ENCODE results near the gene AP2B1.

DNA sequence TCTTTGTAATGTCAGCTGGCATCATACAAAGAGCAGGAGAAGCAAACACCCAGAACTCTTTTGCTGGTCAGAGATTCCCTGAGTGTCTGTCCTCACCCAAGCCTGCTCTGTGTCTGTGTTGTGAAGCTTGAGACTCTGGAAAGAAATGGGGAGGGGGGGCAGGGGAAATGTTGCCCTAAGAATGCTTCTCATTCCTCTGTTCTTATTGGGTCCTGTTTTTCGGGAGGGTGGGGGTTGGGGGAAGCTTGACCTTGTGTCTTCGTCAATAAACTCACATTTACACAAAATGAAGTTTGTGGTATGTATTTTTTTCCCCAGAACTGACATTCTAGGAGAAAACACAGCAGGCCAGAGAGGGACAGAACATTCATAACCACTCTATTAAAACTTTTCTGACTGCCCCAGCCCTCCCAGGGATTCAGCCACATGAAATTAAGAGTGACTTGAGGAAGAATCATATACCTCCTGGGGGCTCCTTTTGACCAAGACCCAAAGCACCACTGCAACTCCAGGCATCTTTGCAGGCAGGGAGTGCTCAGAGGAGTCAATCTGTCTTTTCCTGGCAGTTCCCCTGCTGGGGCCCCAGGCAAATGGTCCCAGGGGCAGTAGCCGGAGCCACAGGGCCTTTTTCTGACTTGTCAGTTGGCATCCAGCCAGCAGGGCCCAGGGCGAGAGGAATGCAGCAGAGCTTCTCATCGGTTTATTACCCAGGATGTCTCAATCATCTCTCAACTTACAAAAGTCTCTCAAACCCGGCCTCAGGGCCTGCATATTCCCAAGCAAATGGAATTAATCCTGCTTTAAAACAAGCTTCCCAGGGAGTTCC lies 139.2 kb downstream of the AP2B1 start:
- TF ChIP-seq, protein P1, sequence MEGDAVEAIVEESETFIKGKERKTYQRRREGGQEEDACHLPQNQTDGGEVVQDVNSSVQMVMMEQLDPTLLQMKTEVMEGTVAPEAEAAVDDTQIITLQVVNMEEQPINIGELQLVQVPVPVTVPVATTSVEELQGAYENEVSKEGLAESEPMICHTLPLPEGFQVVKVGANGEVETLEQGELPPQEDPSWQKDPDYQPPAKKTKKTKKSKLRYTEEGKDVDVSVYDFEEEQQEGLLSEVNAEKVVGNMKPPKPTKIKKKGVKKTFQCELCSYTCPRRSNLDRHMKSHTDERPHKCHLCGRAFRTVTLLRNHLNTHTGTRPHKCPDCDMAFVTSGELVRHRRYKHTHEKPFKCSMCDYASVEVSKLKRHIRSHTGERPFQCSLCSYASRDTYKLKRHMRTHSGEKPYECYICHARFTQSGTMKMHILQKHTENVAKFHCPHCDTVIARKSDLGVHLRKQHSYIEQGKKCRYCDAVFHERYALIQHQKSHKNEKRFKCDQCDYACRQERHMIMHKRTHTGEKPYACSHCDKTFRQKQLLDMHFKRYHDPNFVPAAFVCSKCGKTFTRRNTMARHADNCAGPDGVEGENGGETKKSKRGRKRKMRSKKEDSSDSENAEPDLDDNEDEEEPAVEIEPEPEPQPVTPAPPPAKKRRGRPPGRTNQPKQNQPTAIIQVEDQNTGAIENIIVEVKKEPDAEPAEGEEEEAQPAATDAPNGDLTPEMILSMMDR (IDR thresholded peaks at IDR 0.05): no peak
- TF ChIP-seq POLR2A (IDR thresholded peaks at IDR 0.05): no peak

Measured in esophagus squamous epithelium (tissue), 4 donors.